NCI-H2029 (cell line): Measurements from ENCODE around the gene CTIF.

Experiments used
- DNase-seq: peaks from one replicate; lab custom pipeline; 2025; lab: John Stamatoyannopoulos, UW

CTIF gene

DNA sequence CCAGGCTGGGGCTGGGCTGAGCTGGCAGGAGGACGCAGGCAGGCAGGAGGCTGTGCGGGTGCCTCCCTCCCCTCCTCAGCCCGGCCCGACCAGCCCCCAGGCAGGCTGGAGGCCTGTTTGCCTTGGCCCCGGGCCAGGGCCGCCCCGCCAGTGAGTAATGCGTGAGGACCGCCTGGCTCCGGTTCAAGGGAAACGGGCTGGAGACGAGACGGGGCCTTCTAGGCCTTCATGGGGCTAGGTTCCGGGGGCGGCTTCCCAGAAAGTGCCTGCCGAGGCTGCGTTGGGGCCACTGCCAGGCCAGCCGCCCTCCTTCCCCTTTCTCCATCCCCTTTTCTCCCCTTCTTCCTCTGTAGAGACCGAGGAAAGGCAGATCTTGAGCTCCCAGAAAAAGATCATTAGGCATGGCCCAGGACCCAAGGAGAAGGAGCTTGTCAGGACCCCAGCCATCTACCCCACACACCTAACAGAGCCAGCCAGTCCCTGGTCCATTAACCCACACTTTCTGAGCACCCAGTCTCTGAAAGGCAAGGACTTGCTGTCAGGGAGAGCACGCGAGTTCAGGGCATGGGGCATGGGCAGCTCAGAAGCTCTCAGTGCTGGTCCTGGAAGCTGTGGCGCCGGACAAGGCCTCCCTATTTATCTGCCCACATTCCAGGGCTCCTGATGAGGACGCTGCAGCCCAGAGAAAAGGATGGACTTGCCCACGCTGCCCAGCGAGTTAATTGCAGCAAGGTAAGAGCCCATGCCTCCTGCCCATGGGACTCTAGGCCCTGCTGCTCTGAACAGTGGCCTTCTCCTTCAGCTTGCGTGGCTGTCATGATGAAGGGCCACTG lies 363.4 kb downstream of the CTIF start:
- DNase-seq: peak; percentile 69

DNA sequence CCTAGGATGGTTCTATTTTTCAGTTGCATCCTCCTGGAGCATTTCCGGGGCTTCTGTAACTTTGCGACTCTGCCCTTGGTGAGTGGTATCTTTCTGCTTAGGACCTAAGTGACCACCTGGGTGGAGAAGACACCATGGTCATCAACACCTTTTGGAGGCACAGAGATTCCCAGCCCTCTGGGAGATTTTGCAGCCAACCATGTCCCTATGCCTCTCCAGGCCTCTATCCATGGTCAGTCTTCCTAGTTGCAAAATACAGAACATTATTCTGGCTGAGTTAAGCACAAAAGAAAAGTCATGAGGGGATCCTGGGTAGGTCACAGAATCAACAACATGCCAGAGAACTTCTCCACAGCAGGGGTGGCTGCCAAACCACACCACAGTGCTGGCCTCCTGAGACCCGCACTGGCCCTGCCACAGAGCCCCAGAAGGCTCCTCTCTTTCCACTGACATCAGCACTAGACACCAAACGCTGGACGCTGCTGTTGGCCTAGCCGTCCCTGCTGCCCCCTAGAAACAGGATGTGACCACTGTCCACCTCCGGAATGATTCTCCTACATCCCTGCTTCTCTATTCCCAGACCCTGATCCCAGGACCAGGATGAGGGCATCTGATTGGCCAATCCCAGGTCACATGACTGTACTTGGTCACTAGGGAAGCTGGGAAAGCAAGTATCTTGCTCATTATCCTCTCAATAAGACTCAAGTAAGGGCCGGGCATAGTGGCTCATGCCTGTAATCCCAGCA lies 364.2 kb downstream of the CTIF start:
- DNase-seq: no peak

DNA sequence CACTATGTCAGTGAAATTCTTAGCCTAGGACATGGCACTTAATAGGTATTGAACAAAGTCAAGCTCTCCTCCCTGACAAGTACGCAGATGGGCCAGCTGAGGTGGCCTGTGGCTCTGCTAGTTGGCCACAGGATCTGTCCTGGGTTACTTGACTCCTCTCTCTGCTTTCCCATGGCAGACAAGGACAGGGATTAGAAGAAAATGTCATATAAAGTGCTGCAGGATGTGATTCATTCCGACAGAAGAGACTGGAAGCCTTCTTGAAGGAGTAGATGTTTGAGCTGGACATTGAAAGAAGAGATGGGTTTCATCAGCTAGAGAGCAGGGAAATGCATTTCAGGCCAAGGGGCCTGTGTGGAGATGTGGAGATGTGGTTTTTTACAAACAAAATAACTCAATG lies 365.3 kb downstream of the CTIF start:
- no peak for DNase-seq

DNA sequence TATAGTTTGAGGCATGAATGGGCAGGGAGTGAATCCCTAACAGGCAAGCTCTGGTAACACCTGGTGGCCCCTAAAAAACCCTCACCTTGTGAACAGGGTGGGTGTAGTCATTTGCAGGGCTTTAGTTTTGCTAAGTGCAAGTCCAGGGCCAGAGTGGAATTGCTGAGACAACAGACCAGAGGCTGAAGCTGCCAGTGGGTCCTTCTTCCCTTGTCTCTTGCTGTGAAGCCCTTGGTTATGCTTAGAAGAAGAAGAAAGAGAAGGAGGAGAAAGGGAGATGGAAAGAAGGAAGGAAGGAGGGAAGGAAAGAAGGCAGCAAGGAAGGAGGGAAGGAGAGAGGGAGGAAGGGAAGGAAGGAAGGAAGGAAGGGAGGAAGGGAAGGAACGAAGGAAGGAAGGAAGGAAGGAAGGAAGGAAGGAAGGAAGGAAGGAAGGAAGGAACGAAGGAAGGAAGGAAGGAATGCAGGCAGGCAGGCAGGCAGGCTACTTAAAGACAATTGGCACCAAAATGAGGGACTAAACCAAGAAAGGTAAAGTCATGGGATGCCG lies 366.1 kb downstream of the CTIF start:
- DNase-seq: no peak

DNA sequence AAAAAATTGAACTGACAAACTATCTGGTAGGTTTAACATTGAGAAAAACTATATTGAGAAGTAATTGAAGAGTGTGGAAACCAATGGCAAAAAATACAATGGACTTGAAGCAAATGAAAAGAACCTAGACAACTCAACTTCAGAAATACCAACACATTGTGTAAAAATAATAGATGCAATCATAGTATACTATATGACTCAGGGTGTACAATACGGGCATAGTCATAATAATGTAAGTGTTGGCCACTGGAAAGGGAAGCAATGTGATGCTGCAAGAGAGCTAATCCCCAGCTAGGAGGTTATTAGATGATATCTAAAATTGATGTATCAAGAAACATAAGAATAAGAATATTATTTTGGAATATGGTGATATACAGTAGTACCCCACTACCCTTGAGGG lies 366.7 kb downstream of the CTIF start:
- no peak for DNase-seq

DNA sequence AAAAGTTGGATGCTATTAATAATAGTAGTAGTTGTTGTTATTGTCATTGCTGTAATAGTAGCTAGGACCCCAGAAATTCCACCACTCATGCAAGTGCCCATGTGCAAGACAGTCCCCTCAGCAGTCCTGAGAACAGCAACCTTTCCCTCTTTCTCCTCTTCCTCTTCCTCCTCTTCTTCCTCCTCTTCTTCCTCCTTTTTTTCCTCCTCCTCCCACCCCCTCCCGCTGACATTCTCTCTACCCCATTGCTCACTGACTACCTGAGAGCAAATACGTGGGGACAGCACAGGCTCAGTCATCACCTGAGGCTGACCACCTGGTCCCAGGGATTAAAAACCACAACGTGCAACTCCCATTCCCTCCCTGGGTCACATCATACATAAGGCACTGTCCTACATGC lies 370.1 kb downstream of the CTIF start:
- no peak for DNase-seq

DNA sequence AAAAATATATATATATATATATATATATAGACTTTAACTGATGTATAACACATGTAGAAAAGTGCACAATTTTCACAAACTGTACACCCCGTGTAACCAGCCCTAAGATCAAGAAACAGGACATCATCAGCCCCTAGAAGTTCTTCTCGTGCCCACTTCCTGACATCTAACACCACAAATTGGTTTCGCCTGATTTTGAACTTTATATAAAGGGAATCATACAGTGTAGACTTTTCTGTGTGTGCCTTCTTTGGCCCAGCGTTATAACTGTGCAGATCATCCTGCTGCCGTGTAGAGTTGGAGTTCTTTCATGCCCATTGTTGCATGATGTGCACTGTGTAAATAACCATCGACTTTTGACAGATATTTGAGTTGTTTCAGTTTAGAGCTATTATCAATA lies 370.9 kb downstream of the CTIF start:
- no peak for DNase-seq

DNA sequence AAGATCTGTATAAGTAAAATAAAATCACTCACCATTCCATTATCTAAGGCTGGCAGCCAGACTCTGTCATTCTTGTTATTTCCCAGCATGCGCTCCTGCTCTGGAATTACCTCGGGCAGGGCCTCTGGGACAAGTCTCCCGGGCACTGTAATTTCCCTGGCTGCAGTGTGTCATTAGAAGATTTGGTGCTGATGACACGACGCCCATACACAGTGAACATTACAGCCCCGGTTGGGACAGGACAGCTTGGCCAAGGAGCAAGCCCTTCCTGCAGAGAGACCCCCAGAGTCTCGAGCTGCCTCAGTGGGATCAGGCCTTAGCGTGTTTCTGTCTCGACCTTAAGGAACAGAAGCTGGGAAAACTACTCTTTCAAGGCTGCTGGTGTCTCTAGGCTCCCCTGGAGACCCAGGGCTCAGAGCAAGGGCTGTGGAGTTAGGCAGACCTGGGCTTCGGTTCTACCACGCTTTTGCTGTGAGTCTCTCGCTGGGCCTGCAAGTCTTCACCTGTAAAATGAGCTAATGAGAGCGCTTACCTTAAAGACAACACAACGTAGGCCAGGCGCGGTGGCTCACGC lies 372.2 kb downstream of the CTIF start:
- DNase-seq: no peak
